ENCODE results near the gene NOL9.

NOL9 gene

GRCh38 chr1:6590046-6590445, 35.7 kb upstream of the NOL9 start:
- no peak for DNase-seq (ENCODE audit: low read depth, low spot score)

- DNase-seq (ENCODE audit: low read depth, low spot score) = no peak
Measured at GRCh38 chr1:6588893-6589520, 34.7 kb upstream of the NOL9 start.

- DNase-seq (ENCODE audit: low read depth, low spot score) = no peak
Measured at GRCh38 chr1:6588128-6588892, 34.0 kb upstream of the NOL9 start.

- peak; percentile 60 for DNase-seq (ENCODE audit: low read depth, low spot score)
Measured at GRCh38 chr1:6587261-6588005, 33.1 kb upstream of the NOL9 start.

- no peak for DNase-seq (ENCODE audit: low read depth, low spot score)
Measured at GRCh38 chr1:6586404-6586816, 32.1 kb upstream of the NOL9 start.

- DNase-seq (ENCODE audit: low read depth, low spot score) = no peak
Measured at GRCh38 chr1:6585841-6586240, 31.5 kb upstream of the NOL9 start.

GRCh38 chr1:6585081-6585722, 30.9 kb upstream of the NOL9 start:
- DNase-seq (ENCODE audit: low read depth, low spot score) = no peak

- no peak for DNase-seq (ENCODE audit: low read depth, low spot score)
Measured at GRCh38 chr1:6584126-6585080, 30.1 kb upstream of the NOL9 start.

- no peak for DNase-seq (ENCODE audit: low read depth, low spot score)
Measured at GRCh38 chr1:6582370-6582769, 28.1 kb upstream of the NOL9 start.

GRCh38 chr1:6581561-6582305, 27.4 kb upstream of the NOL9 start:
- DNase-seq (ENCODE audit: low read depth, low spot score) = no peak

- no peak for DNase-seq (ENCODE audit: low read depth, low spot score)
Measured at GRCh38 chr1:6580593-6581409, 26.5 kb upstream of the NOL9 start.

GRCh38 chr1:6580119-6580592, 25.8 kb upstream of the NOL9 start:
- no peak for DNase-seq (ENCODE audit: low read depth, low spot score)

GRCh38 chr1:6579374-6580118, 25.2 kb upstream of the NOL9 start, which contains the start of gene ZBTB48:
Gene ZBTB48 (plus strand): TSS chr1:6579994. CDS start chr1:6580610, 616 bp downstream.
- DNase-seq (ENCODE audit: low read depth, low spot score) = peak; percentile 99

- no peak for DNase-seq (ENCODE audit: low read depth, low spot score)
Measured at GRCh38 chr1:6578624-6579373, 24.5 kb upstream of the NOL9 start.

- no peak for DNase-seq (ENCODE audit: low read depth, low spot score)
Measured at GRCh38 chr1:6577831-6578525, 23.7 kb upstream of the NOL9 start.

- no peak for DNase-seq (ENCODE audit: low read depth, low spot score)
Measured at GRCh38 chr1:6574818-6575217, 20.5 kb upstream of the NOL9 start.

- no peak for DNase-seq (ENCODE audit: low read depth, low spot score)
Measured at GRCh38 chr1:6574025-6574620, 19.8 kb upstream of the NOL9 start.
